Fibroblast of skin of back (primary cell): ENCODE results near the gene TLCD2.
"Not testable (repeated sequence)": the region's sequence is repeated elsewhere in the genome, so short reads cannot be mapped to it uniquely, and the experiment has no call there.

Experiments used
- DNase-seq: peaks from one replicate; pipeline ENCODE4 v3.0.0-alpha.2; 2013

The TLCD2 gene

GRCh38 chr17:1684378-1685189 lies 25.6 kb downstream of the TLCD2 start, which contains the start of gene PRPF8:
PRPF8 (minus strand) TSS chr17:1684867; CDS start chr17:1684571, 296 bp downstream.
- peak; percentile 96 for DNase-seq

- no peak for DNase-seq
These were observed 26.7 kb downstream of the TLCD2 start for GRCh38 chr17:1683459-1683858.

DNA sequence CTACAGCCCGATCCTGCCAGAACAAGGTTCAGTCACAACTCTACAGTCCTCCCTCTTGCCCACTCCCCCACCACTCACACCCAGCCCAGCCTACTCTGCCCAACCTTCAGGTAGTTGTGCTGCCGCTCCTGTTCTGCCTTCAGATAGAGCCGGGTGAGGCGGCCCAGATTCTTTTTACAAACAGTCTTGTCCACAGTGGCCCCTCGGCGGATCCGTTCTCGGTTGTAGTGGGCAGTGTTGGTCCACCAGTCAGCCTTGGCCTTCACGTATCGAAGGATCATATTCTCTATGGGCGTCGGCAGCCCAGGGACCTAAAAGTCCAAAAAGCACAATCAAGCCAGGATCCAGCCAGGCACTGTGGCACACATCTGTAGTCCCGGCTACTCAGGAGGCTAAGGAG lies 33.8 kb downstream of the TLCD2 start:
- DNase-seq = no peak

GRCh38 chr17:1673041-1673785 lies 37.0 kb downstream of the TLCD2 start:
- no peak for DNase-seq

GRCh38 chr17:1663934-1664333 lies 46.2 kb downstream of the TLCD2 start:
- DNase-seq = not testable (repeated sequence)

- no peak for DNase-seq
These were observed 49.1 kb downstream of the TLCD2 start for GRCh38 chr17:1661045-1661444.

DNA sequence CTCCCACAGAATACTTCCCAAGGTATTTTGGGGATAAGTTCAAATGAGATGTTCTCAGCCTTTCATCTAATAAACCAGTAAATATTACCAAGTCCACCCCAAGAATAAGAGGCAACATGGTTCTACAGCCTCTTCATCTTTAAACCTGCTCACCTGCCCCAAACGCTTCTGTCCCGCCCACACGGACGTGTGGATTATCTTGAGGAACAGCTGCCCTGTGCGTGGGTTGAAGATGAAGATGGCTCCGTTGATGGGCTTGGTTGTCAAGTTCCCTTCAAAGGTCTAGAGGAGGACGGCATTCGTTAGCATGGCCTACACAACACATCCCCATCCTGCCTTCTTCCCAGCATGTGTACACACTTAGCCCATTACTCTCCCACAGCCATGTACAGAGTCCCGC lies 52.1 kb downstream of the TLCD2 start:
- DNase-seq = no peak

DNA sequence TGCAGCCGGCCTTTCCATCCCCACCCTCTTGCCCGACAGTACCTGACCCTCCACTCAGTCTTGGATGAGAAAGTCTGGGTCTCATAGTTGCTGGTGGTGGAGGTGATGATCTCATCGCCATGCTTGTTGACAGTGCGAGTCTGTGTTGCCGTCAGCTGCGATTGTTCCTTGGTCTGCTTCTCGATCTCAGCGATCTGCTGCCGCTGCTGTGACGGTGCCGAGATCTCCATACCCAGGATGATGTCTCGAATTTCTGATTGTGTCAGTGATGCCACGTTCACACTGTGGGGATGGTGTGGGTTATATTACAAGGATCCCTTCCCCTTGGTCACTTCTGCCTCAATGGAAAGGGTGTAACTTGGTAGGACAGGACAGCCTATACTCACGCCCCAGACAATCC lies 56.4 kb downstream of the TLCD2 start:
- no peak for DNase-seq

DNA sequence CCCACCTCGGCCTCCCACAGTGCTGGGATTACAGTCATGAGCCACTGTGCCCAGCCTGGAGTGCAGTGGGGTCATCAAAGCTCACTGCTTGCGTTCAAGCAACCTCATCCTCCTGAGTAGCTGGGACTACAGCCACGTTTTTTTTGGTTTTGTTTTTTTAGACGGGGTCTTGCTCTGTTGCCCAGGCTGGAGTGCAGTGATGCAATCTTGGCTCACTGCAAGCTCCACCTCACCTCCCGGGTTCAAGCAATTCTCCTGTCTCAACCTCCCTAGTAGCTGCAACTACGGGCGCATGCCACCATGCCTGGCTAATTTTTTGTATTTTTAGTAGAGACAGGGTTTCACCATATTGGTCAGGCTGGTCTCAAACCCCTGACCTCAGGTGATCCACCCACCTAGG lies 57.4 kb downstream of the TLCD2 start:
- not testable (repeated sequence) for DNase-seq
